Measurements from ENCODE around the gene CENPVL1.

DNA sequence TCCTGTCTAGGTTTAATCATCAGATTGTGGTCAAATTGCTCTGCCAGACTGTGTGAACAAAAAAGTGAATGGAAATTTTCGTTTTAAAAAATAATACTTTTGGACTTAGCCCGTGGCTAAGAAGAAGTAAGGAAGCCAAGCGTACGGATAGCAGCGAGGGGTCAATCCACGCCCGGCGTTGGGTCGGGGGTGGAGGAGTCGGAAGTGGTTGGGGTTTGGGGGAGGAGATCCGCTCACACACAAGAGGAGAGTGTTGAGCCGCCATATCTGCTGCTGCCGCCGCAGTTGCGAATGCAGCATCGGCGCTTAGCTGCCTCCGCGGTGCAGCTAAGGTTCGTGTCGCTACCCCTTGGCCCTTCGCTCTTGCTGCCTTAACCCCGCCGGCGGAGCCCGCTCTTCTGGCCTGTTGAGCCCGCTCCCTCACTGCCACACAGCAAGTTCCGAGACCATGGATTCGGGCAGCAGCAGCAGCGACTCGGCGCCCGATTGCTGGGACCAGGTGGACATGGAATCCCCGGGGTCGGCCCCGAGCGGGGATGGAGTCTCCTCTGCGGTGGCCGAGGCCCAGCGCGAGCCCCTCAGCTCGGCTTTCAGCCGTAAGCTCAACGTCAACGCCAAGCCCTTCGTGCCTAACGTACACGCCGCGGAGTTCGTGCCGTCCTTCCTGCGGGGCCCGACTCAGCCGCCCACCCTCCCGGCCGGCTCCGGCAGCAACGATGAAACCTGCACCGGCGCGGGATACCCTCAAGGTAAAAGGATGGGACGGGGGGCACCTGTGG is 33.1 kb downstream of the CENPVL1 start, which contains the start of gene GSPT2:
- TF ChIP-seq, protein P1, sequence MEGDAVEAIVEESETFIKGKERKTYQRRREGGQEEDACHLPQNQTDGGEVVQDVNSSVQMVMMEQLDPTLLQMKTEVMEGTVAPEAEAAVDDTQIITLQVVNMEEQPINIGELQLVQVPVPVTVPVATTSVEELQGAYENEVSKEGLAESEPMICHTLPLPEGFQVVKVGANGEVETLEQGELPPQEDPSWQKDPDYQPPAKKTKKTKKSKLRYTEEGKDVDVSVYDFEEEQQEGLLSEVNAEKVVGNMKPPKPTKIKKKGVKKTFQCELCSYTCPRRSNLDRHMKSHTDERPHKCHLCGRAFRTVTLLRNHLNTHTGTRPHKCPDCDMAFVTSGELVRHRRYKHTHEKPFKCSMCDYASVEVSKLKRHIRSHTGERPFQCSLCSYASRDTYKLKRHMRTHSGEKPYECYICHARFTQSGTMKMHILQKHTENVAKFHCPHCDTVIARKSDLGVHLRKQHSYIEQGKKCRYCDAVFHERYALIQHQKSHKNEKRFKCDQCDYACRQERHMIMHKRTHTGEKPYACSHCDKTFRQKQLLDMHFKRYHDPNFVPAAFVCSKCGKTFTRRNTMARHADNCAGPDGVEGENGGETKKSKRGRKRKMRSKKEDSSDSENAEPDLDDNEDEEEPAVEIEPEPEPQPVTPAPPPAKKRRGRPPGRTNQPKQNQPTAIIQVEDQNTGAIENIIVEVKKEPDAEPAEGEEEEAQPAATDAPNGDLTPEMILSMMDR (IDR thresholded peaks at IDR 0.05), result no peak
- TF ChIP-seq POLR2A (IDR thresholded peaks at IDR 0.05), result no peak
